ENCODE data around the gene CCL17. TPM values are rescaled to one million over a fixed set of nuclear protein-coding genes. Genes with fewer than 3 reads are reported as not detected.

Gene CCL17
- total RNA-seq, 1 experiment from 2014 or later: not detected

- CTCF ChIA-PET: no interaction called here
- no peak for TF ChIP-seq CTCF (IDR thresholded peaks at IDR 0.05; ENCODE audit: unreplicated experiment)
- Mint-ChIP-seq H3K4me1 (ENCODE audit: low read depth, unreplicated experiment) (peaks cover 32% of the 10 kb centered on the region), H3K27ac (ENCODE audit: unreplicated experiment) (peak overlapping the region; percentile 6), H3K9me3 (ENCODE audit: low read depth, unreplicated experiment) (no peaks in the 10 kb centered on the region), H3K4me3 (ENCODE audit: low read depth, unreplicated experiment) (no peak overlapping the region), H3K36me3 (ENCODE audit: insufficient read depth, unreplicated experiment) (peaks cover 4% of the 10 kb centered on the region), H3K27me3 (ENCODE audit: unreplicated experiment) (no peaks in the 10 kb centered on the region)
- BruUV-seq (replicated peaks): no TSS peak
- no peak for DNase-seq
- intact Hi-C loops (cut with micrococcal nuclease; ENCODE audit: unreplicated experiment): no loop called here
Observed at GRCh38 chr16:57358086-57358420, 46.5 kb upstream of the CCL17 start.

GRCh38 chr16:57358527-57359095, 46.0 kb upstream of the CCL17 start, which contains the start of gene CCL22:
TSS of gene CCL22 (plus strand) at chr16:57358783. CDS start at chr16:57358817, 34 bp downstream.
- no peak for DNase-seq
- CTCF ChIA-PET: no interaction called here
- Mint-ChIP-seq H3K36me3 (ENCODE audit: insufficient read depth, unreplicated experiment) (peaks cover 5% of the 10 kb centered on the region), H3K27ac (ENCODE audit: unreplicated experiment) (peak within 1 kb of the TSS; percentile 6), H3K27me3 (ENCODE audit: unreplicated experiment) (no peaks in the 10 kb centered on the region), H3K4me1 (ENCODE audit: low read depth, unreplicated experiment) (peaks cover 32% of the 10 kb centered on the region), H3K4me3 (ENCODE audit: low read depth, unreplicated experiment) (no peak within 1 kb of the TSS), H3K9me3 (ENCODE audit: low read depth, unreplicated experiment) (no peaks in the 10 kb centered on the region)
- intact Hi-C loops (cut with micrococcal nuclease; ENCODE audit: unreplicated experiment): no loop called here
- no peak for TF ChIP-seq CTCF (IDR thresholded peaks at IDR 0.05; ENCODE audit: unreplicated experiment)
- BruUV-seq (replicated peaks): no TSS peak

DNA sequence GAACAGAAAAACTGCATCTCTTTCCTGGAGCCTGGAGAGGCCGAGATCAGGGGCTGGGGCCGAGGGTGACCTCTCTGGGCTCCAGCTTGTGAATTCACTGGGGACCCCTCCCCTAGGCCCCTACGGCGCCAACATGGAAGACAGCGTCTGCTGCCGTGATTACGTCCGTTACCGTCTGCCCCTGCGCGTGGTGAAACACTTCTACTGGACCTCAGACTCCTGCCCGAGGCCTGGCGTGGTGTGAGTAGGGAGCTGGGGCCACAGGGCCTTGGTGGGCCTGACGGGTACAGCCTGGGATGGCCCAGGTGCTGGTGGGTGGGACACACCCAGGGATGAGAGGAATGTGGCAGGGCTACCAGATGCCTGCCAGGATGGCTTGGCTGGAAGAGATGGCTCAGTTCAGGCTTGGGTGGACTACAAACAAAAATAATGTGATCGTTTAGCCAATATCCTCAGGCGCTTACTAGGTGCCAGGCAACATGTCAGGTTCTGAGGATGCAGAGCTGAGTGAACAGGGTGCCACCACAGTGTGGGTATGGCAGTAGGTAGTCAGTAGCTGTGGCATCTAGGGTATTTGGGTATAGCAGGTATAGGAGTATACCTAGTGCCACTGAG, 44.1 kb upstream of the CCL17 start:
- peaks cover 40% of the 10 kb centered on the region for H3K4me1 Mint-ChIP-seq (ENCODE audit: low read depth, unreplicated experiment)
- no peaks in the 10 kb centered on the region for H3K27me3 Mint-ChIP-seq (ENCODE audit: unreplicated experiment)
- CTCF ChIA-PET: interaction anchor here (0.6 to 1.8 kb wide), 3 partner anchors 11 to 503 kb away, joined by 5 to 10 read pairs (median 5); partner anchors contain the start of gene CX3CL1
- no peak overlapping the region for H3K4me3 Mint-ChIP-seq (ENCODE audit: low read depth, unreplicated experiment)
- no peak overlapping the region for H3K27ac Mint-ChIP-seq (ENCODE audit: unreplicated experiment)
- no peak for TF ChIP-seq CTCF (IDR thresholded peaks at IDR 0.05; ENCODE audit: unreplicated experiment)
- intact Hi-C loops (cut with micrococcal nuclease; ENCODE audit: unreplicated experiment): no loop called here
- no peaks in the 10 kb centered on the region for H3K9me3 Mint-ChIP-seq (ENCODE audit: low read depth, unreplicated experiment)
- DNase-seq: no peak
- no TSS peak for BruUV-seq (replicated peaks)
- peaks cover 13% of the 10 kb centered on the region for H3K36me3 Mint-ChIP-seq (ENCODE audit: insufficient read depth, unreplicated experiment)

- Mint-ChIP-seq H3K27ac (ENCODE audit: unreplicated experiment) (no peak overlapping the region), H3K4me1 (ENCODE audit: low read depth, unreplicated experiment) (peaks cover 45% of the 10 kb centered on the region), H3K9me3 (ENCODE audit: low read depth, unreplicated experiment) (no peaks in the 10 kb centered on the region), H3K36me3 (ENCODE audit: insufficient read depth, unreplicated experiment) (peaks cover 13% of the 10 kb centered on the region), H3K27me3 (ENCODE audit: unreplicated experiment) (no peaks in the 10 kb centered on the region), H3K4me3 (ENCODE audit: low read depth, unreplicated experiment) (no peak overlapping the region)
- no TSS peak for BruUV-seq (replicated peaks)
- DNase-seq: no peak
- intact Hi-C loops (cut with micrococcal nuclease; ENCODE audit: unreplicated experiment): no loop called here
- CTCF ChIA-PET: interaction anchor here (1.8 kb wide), 1 partner anchor 11 kb away, joined by 5 read pairs; the partner anchor contains the start of gene CX3CL1
- no peak for TF ChIP-seq CTCF (IDR thresholded peaks at IDR 0.05; ENCODE audit: unreplicated experiment)
Observed at GRCh38 chr16:57361404-57361803, 43.2 kb upstream of the CCL17 start.
